Esophagus squamous epithelium (tissue), 4 donors: ENCODE data around the gene CDH16.

Experiments used
- CTCF ChIP-seq, 6 experiments: fragments of 450-650 bp in 4 of 6; fragments of 200-600 bp in 2 of 6; sonication (generic) in 2 of 6; IDR thresholded peaks; one replicate each; pipeline ENCODE4 v1.5.1; 2016 to 2019; ENCODE audit warnings: antibody characterized with exemption in 6 of 6, mild to moderate bottlenecking in 4 of 6, moderate library complexity in 4 of 6
- POLR2A ChIP-seq, 4 donors: fragments of 450-650 bp; IDR thresholded peaks; one replicate each; pipeline ENCODE4 v1.6.1; 2017; ENCODE audit warnings: antibody characterized with exemption in 4 of 4, mild to moderate bottlenecking in 4 of 4, moderate library complexity in 3 of 4

DNA sequence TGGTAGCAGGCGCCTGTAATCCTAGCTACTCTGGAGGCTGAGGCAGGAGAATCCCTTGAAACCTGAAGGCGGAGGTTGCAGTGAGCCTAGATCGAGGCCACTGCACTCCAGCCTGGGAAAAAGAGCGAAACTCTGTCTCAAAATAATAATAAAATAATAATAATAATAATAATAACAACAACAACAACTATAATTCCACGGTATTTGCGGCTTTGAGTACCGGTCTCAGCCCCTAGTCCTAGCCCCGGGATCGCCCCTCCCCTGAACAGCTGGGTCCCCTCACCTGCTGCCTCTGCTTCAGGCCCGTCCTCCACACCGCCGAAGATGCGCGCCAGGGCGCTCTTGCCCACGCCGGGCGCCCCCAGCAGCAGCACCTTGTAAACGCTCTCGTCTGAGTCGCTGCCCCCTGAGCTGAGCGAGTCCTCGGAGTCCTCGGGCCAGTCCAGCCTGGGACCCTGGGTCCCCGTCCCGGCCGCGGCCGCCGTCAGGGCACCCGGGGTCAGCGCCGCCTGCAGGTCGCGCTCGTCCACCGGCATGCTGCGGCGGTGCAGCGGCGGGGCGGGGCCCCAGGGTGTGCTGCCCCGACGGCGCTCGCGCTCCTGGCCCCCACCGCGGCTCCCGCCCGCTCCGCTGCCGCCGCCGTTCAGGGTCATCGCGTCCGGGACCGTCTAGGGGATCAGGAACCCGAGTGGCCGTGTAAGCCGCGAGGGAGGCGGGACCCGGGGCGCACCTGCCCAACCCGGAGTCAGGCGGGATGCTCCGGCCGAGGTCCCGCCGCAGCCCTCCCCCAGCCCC, 6.0 kb upstream of the CDH16 start:
- TF ChIP-seq CTCF (IDR thresholded peaks at IDR 0.05) (peak; percentile 18 to 75 (median 52)), POLR2A (IDR thresholded peaks at IDR 0.05) (no peak)
